Activated naive CD4-positive, alpha-beta T cell treated with anti-CD3 and anti-CD28 coated beads for 36 hours (primary cell): ENCODE results near the gene UBE2E2. TPM values are rescaled to one million over a fixed set of nuclear protein-coding genes. Genes with fewer than 3 reads are reported as not detected.

Experiments
- CTCF ChIA-PET: fragments of 350-600 bp; sonication (Branson Sonifier 250); formaldehyde crosslinking; loops from one replicate; lab custom pipeline; 2021; ENCODE audit warnings: antibody characterized with exemption; lab: Charles Lee
- DNase-seq: peaks from one replicate; pipeline ENCODE4 v3.0.0-alpha.2; 2020
- H3K27ac Mint-ChIP-seq: one replicate; pipeline ENCODE4 v1.8.0; 2021; ENCODE audit warnings: mild to moderate bottlenecking, mixed read lengths
- H3K27me3 Mint-ChIP-seq: one replicate; pipeline ENCODE4 v1.8.0; 2021; ENCODE audit warnings: low read depth, mixed read lengths
- H3K36me3 Mint-ChIP-seq: one replicate; pipeline ENCODE4 v1.8.0; 2021; ENCODE audit warnings: low read depth, mixed read lengths
- H3K4me1 Mint-ChIP-seq: one replicate; pipeline ENCODE4 v1.8.0; 2021; ENCODE audit warnings: low read depth, mixed read lengths
- H3K4me3 Mint-ChIP-seq: one replicate; pipeline ENCODE4 v1.8.0; 2021; ENCODE audit warnings: mild to moderate bottlenecking, moderate library complexity, mixed read lengths
- H3K9me3 Mint-ChIP-seq: one replicate; pipeline ENCODE4 v1.8.0; 2021; ENCODE audit warnings: mixed read lengths
- intact Hi-C: fragments of 100-400 bp; cut with micrococcal nuclease; formaldehyde crosslinking; loops from one replicate; pipeline ENCODE4 v1.15.1; 2023
- total RNA-seq, 2 experiments: library from RNA; stranded (reverse); gene quantifications; one replicate each; pipeline ENCODE4 v1.2.3, GENCODE V29; 2021

Gene UBE2E2
- total RNA-seq, 2 experiments from 2014 or later, result 11.6 to 14.0 TPM

DNA sequence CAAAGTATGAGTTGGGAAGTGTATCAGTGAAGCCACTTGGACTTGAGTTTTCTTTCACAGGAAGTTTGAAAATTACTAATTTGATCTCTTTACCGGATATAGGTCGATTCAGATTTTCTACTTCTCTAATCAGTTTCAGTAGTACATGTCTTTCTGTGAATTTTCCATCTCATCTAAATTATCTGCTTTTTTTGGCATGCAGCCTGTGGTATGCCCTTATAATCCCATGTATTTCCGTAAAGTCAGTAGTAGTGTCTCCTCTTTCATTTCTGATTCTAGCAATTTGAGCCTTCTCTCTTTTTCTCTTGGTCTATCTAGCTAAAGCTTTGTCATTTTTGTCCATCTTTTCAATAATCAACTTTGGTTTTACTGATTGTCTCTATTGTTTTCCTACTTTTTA, 434.2 kb downstream of the UBE2E2 start:
- DNase-seq, result no peak
- H3K36me3 Mint-ChIP-seq, result no peaks in the 10 kb centered on the region
- H3K4me3 Mint-ChIP-seq, result no peak overlapping the region
- H3K4me1 Mint-ChIP-seq, result no peaks in the 10 kb centered on the region
- no peak overlapping the region for H3K27ac Mint-ChIP-seq
- no peaks in the 10 kb centered on the region for H3K27me3 Mint-ChIP-seq
- intact Hi-C loops, result no loop called here
- no peaks in the 10 kb centered on the region for H3K9me3 Mint-ChIP-seq
- CTCF ChIA-PET, result no interaction called here

DNA sequence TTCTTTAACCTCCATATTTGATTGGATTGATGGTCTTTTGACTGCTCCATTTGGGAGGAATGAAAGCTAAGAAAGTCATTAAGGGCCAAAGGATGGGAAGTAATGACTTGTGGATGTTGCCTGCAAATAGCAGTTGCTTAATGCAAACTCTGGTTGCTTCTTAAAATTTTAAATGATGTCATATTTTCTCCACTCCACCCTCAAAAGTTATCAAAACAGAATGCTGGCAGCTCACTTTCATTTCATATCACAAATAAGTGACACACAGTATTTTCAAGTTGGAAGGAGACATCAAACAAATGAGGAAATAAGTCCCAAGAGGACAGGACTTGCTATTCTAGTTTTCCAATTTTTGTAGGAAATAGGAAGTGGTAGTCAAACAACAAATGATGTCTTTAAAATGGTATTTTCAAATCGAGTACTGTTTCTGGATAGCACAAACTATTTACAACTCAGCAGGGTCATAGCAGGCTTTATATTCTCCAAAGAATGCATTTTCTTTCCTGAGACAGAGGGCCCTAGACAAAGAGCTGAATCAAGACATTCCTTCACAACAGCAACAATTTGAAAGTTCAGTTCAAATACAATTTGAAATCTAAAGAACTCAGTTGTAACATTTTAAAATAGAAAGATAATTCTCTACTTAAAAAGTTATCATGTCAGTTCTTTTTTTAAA, 437.5 kb downstream of the UBE2E2 start:
- no peaks in the 10 kb centered on the region for H3K27me3 Mint-ChIP-seq

More for the DNA sequence above, 437.5 kb downstream of the UBE2E2 start:
- no peaks in the 10 kb centered on the region for H3K9me3 Mint-ChIP-seq
- no peaks in the 10 kb centered on the region for H3K36me3 Mint-ChIP-seq
- intact Hi-C loops, result no loop called here
- no peak overlapping the region for H3K27ac Mint-ChIP-seq
- no peak overlapping the region for H3K4me3 Mint-ChIP-seq
- CTCF ChIA-PET, result no interaction called here
- no peaks in the 10 kb centered on the region for H3K4me1 Mint-ChIP-seq
- DNase-seq, result no peak
